ENCODE results near the gene PSMC2. TPM values are rescaled to one million over a fixed set of nuclear protein-coding genes. Genes with fewer than 3 reads are reported as not detected.
"Not testable (repeated sequence)": the region's sequence is repeated elsewhere in the genome, so short reads cannot be mapped to it uniquely, and the experiment has no call there.

PSMC2 gene
- total and polyA plus RNA-seq, 3 experiments from 2014 or later, result 107 to 209 (median 203) TPM

- no peaks in the 10 kb centered on the region for H3K36me3 Mint-ChIP-seq
- no peak overlapping the region for H3K27ac Mint-ChIP-seq
- H3K4me3 ChIP-seq (ENCODE audit: low read length), result no peak overlapping the region
- H3K27me3 ChIP-seq (ENCODE audit: insufficient read depth, low read length, poor library complexity, severe bottlenecking), result no peaks in the 10 kb centered on the region
- H3K4me1 ChIP-seq (ENCODE audit: insufficient read depth, low read length), result no peaks in the 10 kb centered on the region
- H3K4me3 Mint-ChIP-seq, result no peak overlapping the region
- H3K9me3 Mint-ChIP-seq, result no peaks in the 10 kb centered on the region
- peaks cover 5 to 26% of the 10 kb centered on the region in 2 donors for H3K27me3 Mint-ChIP-seq
- ChIA-PET CTCF (no interaction called here), POLR2A (no interaction called here)
- H3K27ac ChIP-seq (ENCODE audit: low read depth, low read length), result no peak overlapping the region
- H3K4me1 Mint-ChIP-seq, result no peaks in the 10 kb centered on the region
- no peaks in the 10 kb centered on the region for H3K9me3 ChIP-seq (ENCODE audit: low read length)
- DNase-seq, result no peak
- H3K36me3 ChIP-seq (ENCODE audit: insufficient read depth, low read length), result no peaks in the 10 kb centered on the region
Measured at GRCh38 chr7:103391976-103392375, 44.5 kb downstream of the PSMC2 start.

- POLR2A ChIA-PET, result no interaction called here
- Mint-ChIP-seq H3K27me3 (peaks cover 5 to 15% of the 10 kb centered on the region in 2 donors), H3K36me3 (no peaks in the 10 kb centered on the region), H3K4me3 (no peak overlapping the region), H3K9me3 (no peaks in the 10 kb centered on the region), H3K27ac (no peak overlapping the region), H3K4me1 (no peaks in the 10 kb centered on the region)
- Histone ChIP-seq H3K36me3 (ENCODE audit: insufficient read depth, low read length) (no peaks in the 10 kb centered on the region), H3K27me3 (ENCODE audit: insufficient read depth, low read length, poor library complexity, severe bottlenecking) (no peaks in the 10 kb centered on the region), H3K9me3 (ENCODE audit: low read length) (no peaks in the 10 kb centered on the region), H3K4me3 (ENCODE audit: low read length) (no peak overlapping the region), H3K4me1 (ENCODE audit: insufficient read depth, low read length) (no peaks in the 10 kb centered on the region), H3K27ac (ENCODE audit: low read depth, low read length) (no peak overlapping the region)
- CTCF ChIA-PET, result interaction anchor here (1.0 kb wide), 1 partner anchor 14 kb away, joined by 3 read pairs; no protein-coding TSS in a partner anchor
- DNase-seq, result no peak
Measured at GRCh38 chr7:103394566-103394965, 47.1 kb downstream of the PSMC2 start.

DNA sequence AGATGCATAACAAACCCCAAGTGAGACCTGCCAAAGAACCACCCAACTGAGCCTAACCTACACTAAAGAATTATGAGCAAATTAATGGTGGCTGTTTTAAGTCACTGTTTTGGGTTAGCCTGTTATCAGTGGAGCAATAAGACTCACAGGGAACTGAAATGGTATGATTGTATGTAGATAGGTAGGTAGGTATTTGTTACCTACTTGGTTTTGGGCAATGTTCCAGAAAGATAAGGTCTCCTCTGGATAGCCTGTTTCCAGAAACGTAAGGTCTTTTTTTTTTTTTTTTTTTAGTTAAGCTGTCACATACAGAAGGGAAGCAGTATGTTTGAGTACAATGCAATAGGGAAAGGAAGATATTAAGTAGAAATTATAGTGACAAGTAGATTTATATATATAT lies 47.6 kb downstream of the PSMC2 start:
- H3K9me3 ChIP-seq (ENCODE audit: low read length), result no peaks in the 10 kb centered on the region
- no peak overlapping the region for H3K4me3 Mint-ChIP-seq

DNA sequence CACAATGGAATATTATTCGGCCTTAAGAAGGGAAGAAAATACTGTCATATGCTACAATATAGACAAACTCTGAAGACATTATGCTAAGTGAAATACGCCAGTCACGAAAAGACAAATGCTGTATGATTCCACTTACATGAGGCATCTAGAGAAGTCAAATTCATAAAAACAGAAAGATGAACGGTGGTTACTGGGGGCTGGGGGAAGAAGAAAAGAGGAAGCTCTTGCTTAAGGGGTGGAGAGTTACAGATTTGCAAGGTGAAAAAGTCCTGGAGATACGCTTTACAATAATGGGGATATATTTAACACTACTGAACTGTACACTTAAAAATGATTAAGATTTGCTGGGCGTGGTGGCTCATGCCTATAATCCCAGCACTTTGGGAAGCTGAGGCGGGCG lies 49.0 kb downstream of the PSMC2 start:
- Histone ChIP-seq H3K27me3 (ENCODE audit: insufficient read depth, low read length, poor library complexity, severe bottlenecking) (no peaks in the 10 kb centered on the region), H3K9me3 (ENCODE audit: low read length) (no peaks in the 10 kb centered on the region), H3K27ac (ENCODE audit: low read depth, low read length) (no peak overlapping the region), H3K36me3 (ENCODE audit: insufficient read depth, low read length) (no peaks in the 10 kb centered on the region), H3K4me1 (ENCODE audit: insufficient read depth, low read length) (no peaks in the 10 kb centered on the region), H3K4me3 (ENCODE audit: low read length) (no peak overlapping the region)
- Mint-ChIP-seq H3K4me3 (no peak overlapping the region), H3K27ac (no peak overlapping the region), H3K4me1 (no peaks in the 10 kb centered on the region), H3K27me3 (peaks cover 5 to 6% of the 10 kb centered on the region in 2 donors), H3K9me3 (no peaks in the 10 kb centered on the region), H3K36me3 (no peaks in the 10 kb centered on the region)
- DNase-seq, result no peak
- POLR2A ChIA-PET, result no interaction called here
- CTCF ChIA-PET, result no interaction called here

More for the DNA sequence above, 47.6 kb downstream of the PSMC2 start:
- no peak overlapping the region for H3K4me3 ChIP-seq (ENCODE audit: low read length)
- Mint-ChIP-seq H3K27ac (no peak overlapping the region), H3K4me1 (no peaks in the 10 kb centered on the region), H3K9me3 (no peaks in the 10 kb centered on the region), H3K27me3 (peaks cover 5 to 13% of the 10 kb centered on the region in 2 donors), H3K36me3 (no peaks in the 10 kb centered on the region)
- H3K36me3 ChIP-seq (ENCODE audit: insufficient read depth, low read length), result no peaks in the 10 kb centered on the region
- ChIA-PET CTCF (no interaction called here), POLR2A (no interaction called here)
- no peak for DNase-seq
- H3K27ac ChIP-seq (ENCODE audit: low read depth, low read length), result no peak overlapping the region
- no peaks in the 10 kb centered on the region for H3K4me1 ChIP-seq (ENCODE audit: insufficient read depth, low read length)
- no peaks in the 10 kb centered on the region for H3K27me3 ChIP-seq (ENCODE audit: insufficient read depth, low read length, poor library complexity, severe bottlenecking)

DNA sequence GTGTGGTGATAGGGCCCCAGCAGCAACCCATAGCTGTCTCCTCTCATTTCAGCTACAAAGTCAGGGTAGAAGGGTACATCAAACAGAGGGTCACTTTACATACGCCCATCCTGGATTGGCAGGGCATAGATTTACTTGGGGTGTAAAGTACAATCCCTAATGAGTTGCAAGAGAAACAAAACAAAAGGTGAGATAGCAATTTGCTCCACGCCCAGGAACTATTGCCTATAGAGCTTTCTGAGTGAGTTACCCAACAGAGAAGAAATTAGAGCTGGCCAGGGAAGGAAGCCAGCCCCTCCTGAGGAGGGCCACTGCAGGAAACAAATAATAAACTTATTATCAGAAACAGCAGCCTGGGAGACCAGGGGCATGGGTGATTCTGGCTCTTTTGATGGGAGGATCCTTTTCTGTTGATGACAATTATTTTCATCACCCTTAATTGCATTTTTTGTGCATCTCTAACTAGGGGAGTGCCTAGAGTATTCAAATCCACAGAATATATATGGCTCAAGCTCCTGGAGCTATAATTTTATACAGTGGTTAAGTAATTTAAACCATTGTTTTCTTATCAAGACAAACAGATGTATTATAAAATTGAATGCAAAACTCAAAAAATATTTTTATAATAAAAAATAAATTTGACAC lies 51.2 kb downstream of the PSMC2 start:
- H3K27ac Mint-ChIP-seq, result no peak overlapping the region
- peaks cover 0 to 2% (median 0%) of the 10 kb centered on the region in 5 donors for H3K9me3 Mint-ChIP-seq
- Histone ChIP-seq H3K36me3 (ENCODE audit: insufficient read depth, low read length) (no peaks in the 10 kb centered on the region), H3K9me3 (ENCODE audit: low read length) (no peaks in the 10 kb centered on the region), H3K4me1 (ENCODE audit: insufficient read depth, low read length) (no peaks in the 10 kb centered on the region), H3K4me3 (ENCODE audit: low read length) (no peak overlapping the region), H3K27me3 (ENCODE audit: insufficient read depth, low read length, poor library complexity, severe bottlenecking) (no peaks in the 10 kb centered on the region), H3K27ac (ENCODE audit: low read depth, low read length) (no peak overlapping the region)
- no peak overlapping the region for H3K4me3 Mint-ChIP-seq
- no peaks in the 10 kb centered on the region for H3K4me1 Mint-ChIP-seq
- peaks cover 5 to 14% of the 10 kb centered on the region in 2 donors for H3K27me3 Mint-ChIP-seq
- POLR2A ChIA-PET, result no interaction called here
- no peak for DNase-seq
- H3K36me3 Mint-ChIP-seq, result no peaks in the 10 kb centered on the region
- CTCF ChIA-PET, result no interaction called here

DNA sequence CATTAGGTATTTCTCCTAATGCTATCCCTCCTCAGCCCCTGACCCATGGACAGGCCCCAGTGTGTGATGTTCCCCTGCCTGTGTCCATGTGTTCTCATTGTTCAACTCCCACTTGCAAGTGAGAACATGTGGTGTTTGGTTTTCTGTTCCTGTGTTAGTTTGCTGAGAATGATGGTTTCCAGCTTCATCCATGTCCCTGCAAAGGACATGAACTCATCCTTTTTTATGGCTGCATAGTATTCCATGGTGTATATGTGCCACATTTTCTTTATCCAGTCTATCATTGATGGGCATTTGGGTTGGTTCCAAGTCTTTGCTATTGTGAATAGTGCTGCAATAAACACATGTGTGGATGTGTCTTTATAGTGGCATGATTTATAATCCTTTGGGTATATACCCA lies 52.2 kb downstream of the PSMC2 start:
- H3K4me1 Mint-ChIP-seq; POLR2A ChIA-PET; H3K27me3 ChIP-seq (ENCODE audit: insufficient read depth, low read length, poor library complexity, severe bottlenecking); H3K36me3 Mint-ChIP-seq; CTCF ChIA-PET; H3K27ac ChIP-seq (ENCODE audit: low read depth, low read length); H3K4me3 Mint-ChIP-seq; H3K27ac Mint-ChIP-seq; H3K36me3 ChIP-seq (ENCODE audit: insufficient read depth, low read length); DNase-seq; H3K9me3 ChIP-seq (ENCODE audit: low read length); H3K4me3 ChIP-seq (ENCODE audit: low read length); H3K9me3 Mint-ChIP-seq; H3K4me1 ChIP-seq (ENCODE audit: insufficient read depth, low read length): not testable (repeated sequence)
- H3K27me3 Mint-ChIP-seq, result peaks cover 8 to 20% of the 10 kb centered on the region in 2 donors

- H3K27ac ChIP-seq (ENCODE audit: low read depth, low read length); POLR2A ChIA-PET; H3K27ac Mint-ChIP-seq; H3K4me1 Mint-ChIP-seq; H3K4me1 ChIP-seq (ENCODE audit: insufficient read depth, low read length); H3K36me3 Mint-ChIP-seq; DNase-seq; H3K27me3 ChIP-seq (ENCODE audit: insufficient read depth, low read length, poor library complexity, severe bottlenecking); H3K36me3 ChIP-seq (ENCODE audit: insufficient read depth, low read length); H3K9me3 Mint-ChIP-seq; H3K4me3 Mint-ChIP-seq; H3K4me3 ChIP-seq (ENCODE audit: low read length); H3K9me3 ChIP-seq (ENCODE audit: low read length): not testable (repeated sequence)
- peaks cover 12 to 37% of the 10 kb centered on the region in 2 donors for H3K27me3 Mint-ChIP-seq
- CTCF ChIA-PET, result interaction anchor here (1.4 to 1.6 kb wide), 2 partner anchors 20 to 29 kb away, joined by 3 read pairs; no protein-coding TSS in a partner anchor
Measured at GRCh38 chr7:103405789-103406613, 58.6 kb downstream of the PSMC2 start.

- ChIA-PET POLR2A (no interaction called here), CTCF (no interaction called here)
- DNase-seq, result no peak
- Mint-ChIP-seq H3K9me3 (no peaks in the 10 kb centered on the region), H3K36me3 (no peaks in the 10 kb centered on the region), H3K4me3 (no peak overlapping the region), H3K4me1 (no peaks in the 10 kb centered on the region), H3K27me3 (peaks cover 10 to 33% of the 10 kb centered on the region in 2 donors), H3K27ac (no peak overlapping the region)
- no peaks in the 10 kb centered on the region for H3K9me3 ChIP-seq (ENCODE audit: low read length)
- H3K27me3 ChIP-seq (ENCODE audit: insufficient read depth, low read length, poor library complexity, severe bottlenecking), result no peaks in the 10 kb centered on the region
- no peaks in the 10 kb centered on the region for H3K36me3 ChIP-seq (ENCODE audit: insufficient read depth, low read length)
- no peak overlapping the region for H3K27ac ChIP-seq (ENCODE audit: low read depth, low read length)
- H3K4me3 ChIP-seq (ENCODE audit: low read length), result no peak overlapping the region
- H3K4me1 ChIP-seq (ENCODE audit: insufficient read depth, low read length), result no peaks in the 10 kb centered on the region
Measured at GRCh38 chr7:103412151-103412550, 64.7 kb downstream of the PSMC2 start.

Data from CD8-positive, alpha-beta memory T cell (primary cell).